GM10248 (cell line): ENCODE results near the gene TMEM69.
"Not testable (repeated sequence)": the region's sequence is repeated elsewhere in the genome, so short reads cannot be mapped to it uniquely, and the experiment has no call there.

Source experiments
- CTCF ChIA-PET: fragments of 300-600 bp; sonication (Branson Sonifier 250); formaldehyde crosslinking; extraction: SDS; loops from one replicate; lab custom pipeline; 2021; ENCODE audit warnings: antibody characterized with exemption; lab: Yijun Ruan, JAX
- POLR2A ChIA-PET: fragments of 350-650 bp; sonication (Branson Sonifier 250); formaldehyde crosslinking; extraction: SDS; loops from one replicate; lab custom pipeline; 2020; ENCODE audit warnings: antibody characterized with exemption; lab: Yijun Ruan, JAX
- DNase-seq: peaks from one replicate; pipeline ENCODE4 v3.0.0; 2012; ENCODE audit errors: extremely low spot score
- TF ChIP-seq, protein P1 (sequence below): IDR thresholded peaks from 2 replicates; pipeline ENCODE4 v1.5.1; 2012; ENCODE audit warnings: mild to moderate bottlenecking, low read depth; ENCODE audit errors: extremely low read depth, missing control alignments, control extremely low read depth

TMEM69 gene

DNA sequence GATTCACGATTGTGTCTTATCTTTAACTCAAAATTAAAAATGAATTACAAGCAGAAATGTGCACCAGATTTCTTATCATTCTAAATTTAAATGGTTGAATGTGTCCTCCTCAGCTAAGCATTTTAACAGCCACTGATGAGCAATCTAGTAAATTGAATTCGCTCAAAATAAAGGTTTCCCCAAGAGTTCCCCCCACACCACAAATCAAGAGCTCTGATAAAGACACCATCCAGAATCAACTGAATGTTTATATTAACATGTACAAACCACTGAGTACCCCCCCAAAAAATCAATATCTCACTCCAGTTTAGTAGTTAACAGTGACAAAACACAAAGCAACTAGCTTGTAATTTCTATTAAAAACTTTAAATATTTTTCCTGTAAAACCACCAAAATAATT lies 3.6 kb upstream of the TMEM69 start:
- no peak for DNase-seq
- ChIA-PET POLR2A (no interaction called here), CTCF (no interaction called here)
- TF ChIP-seq, protein P1, sequence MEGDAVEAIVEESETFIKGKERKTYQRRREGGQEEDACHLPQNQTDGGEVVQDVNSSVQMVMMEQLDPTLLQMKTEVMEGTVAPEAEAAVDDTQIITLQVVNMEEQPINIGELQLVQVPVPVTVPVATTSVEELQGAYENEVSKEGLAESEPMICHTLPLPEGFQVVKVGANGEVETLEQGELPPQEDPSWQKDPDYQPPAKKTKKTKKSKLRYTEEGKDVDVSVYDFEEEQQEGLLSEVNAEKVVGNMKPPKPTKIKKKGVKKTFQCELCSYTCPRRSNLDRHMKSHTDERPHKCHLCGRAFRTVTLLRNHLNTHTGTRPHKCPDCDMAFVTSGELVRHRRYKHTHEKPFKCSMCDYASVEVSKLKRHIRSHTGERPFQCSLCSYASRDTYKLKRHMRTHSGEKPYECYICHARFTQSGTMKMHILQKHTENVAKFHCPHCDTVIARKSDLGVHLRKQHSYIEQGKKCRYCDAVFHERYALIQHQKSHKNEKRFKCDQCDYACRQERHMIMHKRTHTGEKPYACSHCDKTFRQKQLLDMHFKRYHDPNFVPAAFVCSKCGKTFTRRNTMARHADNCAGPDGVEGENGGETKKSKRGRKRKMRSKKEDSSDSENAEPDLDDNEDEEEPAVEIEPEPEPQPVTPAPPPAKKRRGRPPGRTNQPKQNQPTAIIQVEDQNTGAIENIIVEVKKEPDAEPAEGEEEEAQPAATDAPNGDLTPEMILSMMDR = no peak

DNA sequence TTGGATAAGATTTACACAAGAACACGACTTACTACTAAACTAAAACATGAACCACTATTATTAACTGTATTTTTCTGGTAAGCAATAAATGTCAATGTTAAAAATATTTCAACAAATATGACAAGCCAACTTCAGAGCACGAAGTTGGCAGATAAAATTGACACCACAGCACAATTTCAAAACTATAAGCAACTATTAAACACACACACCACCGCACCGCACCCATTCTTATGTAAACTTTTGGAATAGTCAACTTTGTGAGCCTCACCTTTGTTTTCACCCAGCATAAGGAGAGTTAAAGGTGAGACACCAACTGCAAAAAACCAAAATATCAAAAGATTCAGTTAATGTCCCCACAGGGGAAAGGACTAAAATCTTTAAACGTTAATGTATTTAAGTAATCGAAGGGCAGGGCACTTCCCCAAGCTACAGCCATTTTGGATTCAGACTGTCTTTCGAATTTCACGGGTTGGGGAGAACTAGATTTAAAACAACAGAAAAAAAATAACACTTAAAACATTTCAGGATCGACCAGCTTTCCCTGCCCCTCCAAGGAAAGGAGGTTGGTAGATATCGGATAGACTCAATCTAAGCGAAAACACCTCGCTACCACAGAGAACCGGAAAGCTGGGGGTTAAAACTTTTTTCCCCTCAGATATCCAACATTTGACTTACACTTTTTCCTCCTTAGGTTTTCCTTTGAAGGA lies 2.5 kb upstream of the TMEM69 start:
- TF ChIP-seq, protein P1 = no peak
- DNase-seq = peak; percentile 15
- CTCF ChIA-PET = interaction anchor here (1.1 to 1.4 kb wide), 3 partner anchors 11 to 173 kb away, joined by 3 to 7 read pairs (median 5); no protein-coding TSS in a partner anchor
- POLR2A ChIA-PET = interaction anchor here (0.6 to 2.3 kb wide), 4 partner anchors 8 to 263 kb away, joined by 3 to 13 read pairs (median 10); partner anchors contain the start of genes NASP and PRDX1

DNA sequence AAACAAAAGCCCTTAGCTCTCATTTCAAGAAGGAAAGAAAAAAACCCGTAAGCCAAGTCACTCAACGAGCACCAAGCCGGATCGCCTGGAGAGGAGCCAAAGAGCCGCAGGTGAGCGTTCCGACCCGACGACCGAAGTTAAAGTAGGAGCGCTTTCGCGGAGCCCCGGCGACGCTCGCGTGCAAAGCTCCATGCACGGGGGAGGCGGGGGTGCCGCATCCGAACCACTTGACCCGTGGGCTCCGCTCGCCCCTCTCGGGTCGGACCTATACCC lies 2.0 kb upstream of the TMEM69 start:
- TF ChIP-seq, protein P1 = no peak
- ChIA-PET POLR2A (interaction anchor here (0.5 to 2.3 kb wide), 6 partner anchors 9 to 447 kb away, joined by 3 to 13 read pairs (median 6); partner anchors contain the start of genes NASP, PIK3R3 and PRDX1), CTCF (interaction anchor here (1.1 to 1.4 kb wide), 3 partner anchors 12 to 174 kb away, joined by 3 to 7 read pairs (median 5); no protein-coding TSS in a partner anchor)
- DNase-seq = peak; percentile 30

DNA sequence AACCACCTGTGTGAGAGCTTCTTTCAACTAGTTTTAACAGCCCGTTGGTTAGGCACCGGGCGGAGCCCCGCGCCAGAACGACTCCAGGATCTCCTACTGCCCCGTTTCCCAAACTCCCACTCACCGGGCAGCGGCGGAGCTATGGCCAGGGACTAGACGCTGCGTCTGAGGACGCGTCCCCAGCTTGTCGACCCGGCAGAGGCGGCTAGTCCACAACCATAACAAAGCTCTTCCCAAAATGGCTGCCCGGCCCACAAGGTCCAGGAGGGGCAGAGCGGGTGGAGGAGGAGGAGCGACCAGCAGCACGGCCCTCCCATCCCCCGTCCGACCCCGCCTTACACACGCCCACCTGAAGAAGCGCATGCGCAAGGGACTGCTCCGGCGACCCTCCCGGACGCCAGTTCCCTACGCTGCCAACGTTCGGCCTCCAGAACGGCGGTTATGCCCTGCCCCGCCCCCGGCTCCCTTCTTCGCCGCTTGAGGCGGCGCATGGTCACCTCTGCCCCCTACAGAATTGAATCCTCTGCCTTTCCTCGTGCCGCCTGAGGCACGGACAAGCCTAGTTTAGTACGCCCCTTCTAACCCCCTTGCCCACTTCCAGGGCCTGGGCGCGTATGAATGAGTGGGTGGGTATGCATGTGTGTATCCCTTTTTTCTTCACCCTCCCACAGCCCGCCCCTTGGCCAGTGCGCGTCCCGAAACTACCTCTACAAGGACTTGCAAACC lies 1.5 kb upstream of the TMEM69 start, which contains the start of gene GPBP1L1:
TSS of gene GPBP1L1 (minus strand) at position 246 of the 726 bp plus-strand sequence. CDS start 27,446 bp downstream, outside the sequence.
- CTCF ChIA-PET = interaction anchor here (1.1 to 1.4 kb wide), 4 partner anchors 12 to 174 kb away, joined by 3 to 7 read pairs (median 4); no protein-coding TSS in a partner anchor
- POLR2A ChIA-PET = interaction anchor here (0.5 to 2.3 kb wide), 6 partner anchors 9 to 446 kb away, joined by 3 to 13 read pairs (median 6); partner anchors contain the start of genes NASP, PIK3R3 and PRDX1
- DNase-seq = peak; percentile 99
- TF ChIP-seq, protein P1 = no peak

DNA sequence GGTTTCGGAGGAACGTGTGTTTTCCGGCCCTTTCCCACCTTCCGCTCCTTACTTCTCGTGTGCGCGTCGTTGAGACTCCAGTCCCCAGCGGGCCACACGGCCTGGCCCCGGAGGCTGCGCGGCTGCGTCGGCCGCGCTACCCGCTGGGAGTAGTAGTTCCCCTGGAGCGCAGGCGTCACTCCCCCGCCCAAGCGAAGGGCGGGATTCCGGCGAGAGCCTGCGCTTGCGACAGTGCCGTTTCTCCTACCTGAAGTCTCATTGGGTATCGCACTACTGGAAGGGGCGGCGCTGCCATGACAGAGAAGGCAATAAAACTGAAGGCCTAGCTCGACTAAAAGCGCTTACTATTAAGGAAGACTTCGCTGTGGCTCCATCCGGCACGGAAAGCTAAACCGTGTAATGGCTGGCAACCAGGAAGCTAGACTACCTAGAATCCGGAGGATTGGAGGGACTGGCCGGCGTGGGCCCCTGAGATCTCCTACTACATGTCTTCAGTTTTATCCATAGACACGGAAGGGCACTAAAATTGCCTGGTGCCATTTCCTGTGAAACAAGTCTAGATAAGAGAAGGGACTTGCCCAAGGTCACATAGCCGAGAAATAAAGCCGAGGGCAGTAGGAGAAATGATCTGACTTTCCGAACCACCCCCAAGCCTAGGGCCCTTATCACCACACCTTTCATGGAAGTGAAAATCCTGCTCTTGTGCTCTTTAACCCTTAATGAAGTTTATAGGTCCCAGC lies 797 bp upstream of the TMEM69 start:
- POLR2A ChIA-PET = interaction anchor here (0.5 to 2.3 kb wide), 6 partner anchors 17 to 384 kb away, joined by 3 to 13 read pairs (median 6); partner anchors contain the start of genes NASP and PRDX1
- CTCF ChIA-PET = interaction anchor here (1.1 kb wide), 1 partner anchor 12 kb away, joined by 3 read pairs; no protein-coding TSS in a partner anchor
- TF ChIP-seq, protein P1 = no peak
- peak; percentile 92 for DNase-seq

DNA sequence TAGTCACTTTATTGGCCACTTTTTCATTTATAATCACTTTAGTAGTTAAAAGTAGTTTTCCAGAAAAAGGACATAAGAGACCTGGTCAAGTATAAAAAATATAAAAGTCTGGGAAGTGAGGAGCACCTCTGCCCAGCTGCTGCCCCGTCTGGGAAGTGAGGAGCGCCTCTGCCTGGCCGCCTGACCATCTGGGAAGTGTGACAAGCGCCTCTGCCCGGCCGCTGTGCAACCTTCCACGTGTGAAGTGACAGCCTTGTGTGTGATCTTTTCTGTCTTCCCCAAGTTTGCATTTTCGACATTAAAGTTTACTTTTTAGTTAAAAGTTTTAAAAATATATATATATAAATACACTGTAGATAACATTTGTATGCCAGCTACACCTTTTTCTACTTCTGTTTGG lies 5.8 kb downstream of the TMEM69 start:
- DNase-seq, CTCF ChIA-PET: not testable (repeated sequence)
- POLR2A ChIA-PET = interaction anchor here (0.5 kb wide), 1 partner anchor 42 kb away, joined by 9 read pairs; no protein-coding TSS in a partner anchor
